Ishikawa (cell line): ENCODE results near the gene CPEB3.

Experiments used
- CEBPB ChIP-seq: IDR thresholded peaks from 2 replicates; pipeline ENCODE4 v1.6.1; 2012
- CREB1 ChIP-seq: IDR thresholded peaks from 2 replicates; pipeline ENCODE4 v1.6.1; 2012; ENCODE audit warnings: low read depth
- EGR1 ChIP-seq: IDR thresholded peaks from 2 replicates; pipeline ENCODE4 v1.6.1; 2012
- EP300 ChIP-seq: IDR thresholded peaks from 2 replicates; pipeline ENCODE4 v1.6.1; 2012; ENCODE audit warnings: borderline replicate concordance
- FOXM1 ChIP-seq: IDR thresholded peaks from 2 replicates; pipeline ENCODE4 v1.6.1; 2012; ENCODE audit warnings: low read depth, borderline replicate concordance
- NFIC ChIP-seq: IDR thresholded peaks from 2 replicates; pipeline ENCODE4 v1.6.1; 2012
- RAD21 ChIP-seq: IDR thresholded peaks from 2 replicates; pipeline ENCODE4 v1.6.1; 2012; ENCODE audit warnings: low read depth
- TAF1 ChIP-seq: IDR thresholded peaks from 2 replicates; pipeline ENCODE4 v1.6.1; 2012; ENCODE audit warnings: low read depth, mild to moderate bottlenecking
- TEAD4 ChIP-seq: IDR thresholded peaks from 2 replicates; pipeline ENCODE4 v1.6.1; 2012
- YY1 ChIP-seq: IDR thresholded peaks from 2 replicates; pipeline ENCODE4 v1.6.1; 2012; ENCODE audit warnings: low read depth
- TF ChIP-seq, protein P1 (sequence below): IDR thresholded peaks from 2 replicates; pipeline ENCODE4 v1.6.1; 2012
- TF ChIP-seq, protein P2 (sequence below): IDR thresholded peaks from 2 replicates; pipeline ENCODE4 v1.6.1; 2012; ENCODE audit warnings: low read depth, mild to moderate bottlenecking
- TF ChIP-seq, protein P3 (sequence below): IDR thresholded peaks from 2 replicates; pipeline ENCODE4 v1.6.1; 2012

DNA sequence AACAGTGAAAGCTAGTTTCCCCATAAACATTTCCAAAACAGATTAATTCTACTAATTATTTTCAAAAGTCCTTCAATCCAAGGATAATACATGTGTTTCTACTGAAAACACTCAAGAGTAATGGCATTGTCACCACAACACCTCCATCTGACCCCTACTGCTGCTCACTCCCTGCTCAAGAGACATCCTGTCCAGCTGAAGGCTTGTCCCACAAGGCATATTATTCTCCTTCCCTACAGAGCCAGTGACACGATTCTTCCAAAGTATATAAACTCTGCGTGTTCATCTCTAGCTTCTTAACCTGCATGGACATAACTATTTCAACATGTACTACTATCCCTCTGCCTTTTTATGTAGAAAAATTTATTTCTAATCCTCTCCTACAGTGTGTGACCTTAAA lies 182.1 kb downstream of the CPEB3 start:
- TF ChIP-seq FOXM1 = no peak
- no peak for TF ChIP-seq EP300
- TF ChIP-seq YY1 = no peak
- TF ChIP-seq, protein P1, sequence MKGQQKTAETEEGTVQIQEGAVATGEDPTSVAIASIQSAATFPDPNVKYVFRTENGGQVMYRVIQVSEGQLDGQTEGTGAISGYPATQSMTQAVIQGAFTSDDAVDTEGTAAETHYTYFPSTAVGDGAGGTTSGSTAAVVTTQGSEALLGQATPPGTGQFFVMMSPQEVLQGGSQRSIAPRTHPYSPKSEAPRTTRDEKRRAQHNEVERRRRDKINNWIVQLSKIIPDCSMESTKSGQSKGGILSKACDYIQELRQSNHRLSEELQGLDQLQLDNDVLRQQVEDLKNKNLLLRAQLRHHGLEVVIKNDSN = no peak
- TF ChIP-seq, protein P2, sequence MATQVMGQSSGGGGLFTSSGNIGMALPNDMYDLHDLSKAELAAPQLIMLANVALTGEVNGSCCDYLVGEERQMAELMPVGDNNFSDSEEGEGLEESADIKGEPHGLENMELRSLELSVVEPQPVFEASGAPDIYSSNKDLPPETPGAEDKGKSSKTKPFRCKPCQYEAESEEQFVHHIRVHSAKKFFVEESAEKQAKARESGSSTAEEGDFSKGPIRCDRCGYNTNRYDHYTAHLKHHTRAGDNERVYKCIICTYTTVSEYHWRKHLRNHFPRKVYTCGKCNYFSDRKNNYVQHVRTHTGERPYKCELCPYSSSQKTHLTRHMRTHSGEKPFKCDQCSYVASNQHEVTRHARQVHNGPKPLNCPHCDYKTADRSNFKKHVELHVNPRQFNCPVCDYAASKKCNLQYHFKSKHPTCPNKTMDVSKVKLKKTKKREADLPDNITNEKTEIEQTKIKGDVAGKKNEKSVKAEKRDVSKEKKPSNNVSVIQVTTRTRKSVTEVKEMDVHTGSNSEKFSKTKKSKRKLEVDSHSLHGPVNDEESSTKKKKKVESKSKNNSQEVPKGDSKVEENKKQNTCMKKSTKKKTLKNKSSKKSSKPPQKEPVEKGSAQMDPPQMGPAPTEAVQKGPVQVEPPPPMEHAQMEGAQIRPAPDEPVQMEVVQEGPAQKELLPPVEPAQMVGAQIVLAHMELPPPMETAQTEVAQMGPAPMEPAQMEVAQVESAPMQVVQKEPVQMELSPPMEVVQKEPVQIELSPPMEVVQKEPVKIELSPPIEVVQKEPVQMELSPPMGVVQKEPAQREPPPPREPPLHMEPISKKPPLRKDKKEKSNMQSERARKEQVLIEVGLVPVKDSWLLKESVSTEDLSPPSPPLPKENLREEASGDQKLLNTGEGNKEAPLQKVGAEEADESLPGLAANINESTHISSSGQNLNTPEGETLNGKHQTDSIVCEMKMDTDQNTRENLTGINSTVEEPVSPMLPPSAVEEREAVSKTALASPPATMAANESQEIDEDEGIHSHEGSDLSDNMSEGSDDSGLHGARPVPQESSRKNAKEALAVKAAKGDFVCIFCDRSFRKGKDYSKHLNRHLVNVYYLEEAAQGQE = no peak
- no peak for TF ChIP-seq TAF1
- TF ChIP-seq NFIC = no peak
- no peak for TF ChIP-seq EGR1
- TF ChIP-seq, protein P3, sequence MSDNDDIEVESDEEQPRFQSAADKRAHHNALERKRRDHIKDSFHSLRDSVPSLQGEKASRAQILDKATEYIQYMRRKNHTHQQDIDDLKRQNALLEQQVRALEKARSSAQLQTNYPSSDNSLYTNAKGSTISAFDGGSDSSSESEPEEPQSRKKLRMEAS = no peak
- TF ChIP-seq CEBPB = no peak
- TF ChIP-seq TEAD4 = no peak
- TF ChIP-seq CREB1 = no peak
- no peak for TF ChIP-seq RAD21
